Gastrocnemius medialis (tissue), 4 donors: Measurements from ENCODE around the gene CDK14. TPM values are rescaled to one million over a fixed set of nuclear protein-coding genes. Genes with fewer than 3 reads are reported as not detected.
A peak's percentile ranks its signal among the peaks of the same experiment; 100 is the strongest.
"Not testable (repeated sequence)": the region's sequence is repeated elsewhere in the genome, so short reads cannot be mapped to it uniquely, and the experiment has no call there.

Experiments
- ATAC-seq, 2 donors: fragments of 150-250 bp; one replicate each; pipeline ENCODE4 v1.9.1; 2016
- DNase-seq, 2 donors: peaks; one replicate each; pipeline ENCODE4 v3.0.0-alpha.2; 2019
- H3K27ac ChIP-seq, 4 donors: fragments of 200-600 bp; sonication (generic); 1 replicate in 1 of 4; 2 replicates in 3 of 4; pipeline ENCODE4 v1.5.1; 2016 to 2018; ENCODE audit warnings: mild to moderate bottlenecking in 2 of 4, moderate library complexity in 1 of 4
- H3K27me3 ChIP-seq, 3 donors: fragments of 200-600 bp; sonication (generic) in 2 of 3; 1 replicate in 1 of 3; 2 replicates in 2 of 3; pipeline versions ENCODE4 v1.5.1 to v1.6.0; 2016 to 2019; ENCODE audit warnings: mild to moderate bottlenecking in 1 of 3, moderate library complexity in 1 of 3
- H3K36me3 ChIP-seq, 2 donors: fragments of 200-600 bp; sonication (generic) in 1 of 2; one replicate each; pipeline ENCODE4 v1.5.1; 2017 to 2018
- H3K4me1 ChIP-seq, 2 donors: fragments of 200-600 bp; sonication (generic) in 1 of 2; one replicate each; pipeline ENCODE4 v1.5.1; 2016 to 2017; ENCODE audit warnings: mild to moderate bottlenecking in 2 of 2
- H3K4me3 ChIP-seq, 4 donors: fragments of 200-600 bp; sonication (generic) in 3 of 4; 1 replicate in 1 of 4; 2 replicates in 3 of 4; pipeline ENCODE4 v1.5.1; 2016 to 2019; ENCODE audit warnings: mild to moderate bottlenecking in 2 of 4
- H3K9me3 ChIP-seq, 3 donors: fragments of 200-600 bp; sonication (generic) in 2 of 3; 1 replicate in 1 of 3; 2 replicates in 2 of 3; pipeline ENCODE4 v1.5.1; 2016 to 2019
- CTCF ChIP-seq, 5 experiments: fragments of 450-650 bp in 3 of 5; fragments of 200-600 bp in 2 of 5; sonication (generic) in 2 of 5; IDR thresholded peaks in 4 of 5; conservative IDR thresholded peaks in 1 of 5; 1 replicate in 4 of 5; 2 replicates in 1 of 5; pipeline ENCODE4 v1.5.1; 2016 to 2019; ENCODE audit warnings: antibody characterized with exemption in 5 of 5, mild to moderate bottlenecking in 3 of 5, moderate library complexity in 3 of 5
- POLR2A ChIP-seq, 2 donors: fragments of 450-650 bp; IDR thresholded peaks; one replicate each; pipeline ENCODE4 v1.6.1; 2017; ENCODE audit warnings: antibody characterized with exemption in 2 of 2, mild to moderate bottlenecking in 2 of 2, moderate library complexity in 2 of 2
- in situ Hi-C, 4 donors: fragments of 200-750 bp; cut with MboI; loops; one replicate each; pipeline versions ENCODE4 v1.15.0 to v1.8.0; 2017; ENCODE audit warnings: low sequenced_read_pairs in 4 of 4
- intact Hi-C: fragments of 100-400 bp; cut with DNase I; formaldehyde crosslinking; loops from one replicate; pipeline ENCODE4 v1.15.1; 2023; ENCODE audit warnings: low total_unique reads
- total RNA-seq, 4 donors: library from RNA; depleted of rRNA; stranded (reverse); fragments of >200 nt; gene quantifications; one replicate each; pipeline versions ENCODE4 v1.1.0 to v1.2.3, GENCODE V29; 2016

Gene CDK14
- total RNA-seq, 4 donors from 2014 or later = 3.9 to 8.6 (median 7.3) TPM

GRCh38 chr7:90726623-90727022 is 130.5 kb downstream of the CDK14 start:
- Histone ChIP-seq H3K4me1 (peaks cover 12 to 20% of the 10 kb centered on the region in 2 donors), H3K27me3 (no peaks in the 10 kb centered on the region), H3K4me3 (no peak overlapping the region), H3K36me3 (no peaks in the 10 kb centered on the region), H3K9me3 (no peaks in the 10 kb centered on the region), H3K27ac (peak overlapping the region in 1 of 4 donors; percentile 8)
- ATAC-seq (no peak), DNase-seq (no peak)
- in situ Hi-C loops = no loop called here
- intact Hi-C loops = no loop called here
- no peak for TF ChIP-seq CTCF (IDR thresholded peaks at IDR 0.05 in 4 of 5, conservative IDR thresholded peaks at IDR 0.05 in 1 of 5)
- no peak for TF ChIP-seq POLR2A (IDR thresholded peaks at IDR 0.05)

- no peak for TF ChIP-seq CTCF (IDR thresholded peaks at IDR 0.05 in 4 of 5, conservative IDR thresholded peaks at IDR 0.05 in 1 of 5)
- TF ChIP-seq POLR2A (IDR thresholded peaks at IDR 0.05) = no peak
- no peak for ATAC-seq
- no peaks in the 10 kb centered on the region for H3K27me3 ChIP-seq
- no peak overlapping the region for H3K27ac ChIP-seq
- intact Hi-C loops = no loop called here
- no peaks in the 10 kb centered on the region for H3K9me3 ChIP-seq
- DNase-seq = no peak
- H3K36me3 ChIP-seq = no peaks in the 10 kb centered on the region
- no peak overlapping the region for H3K4me3 ChIP-seq
- H3K4me1 ChIP-seq = peaks cover 12 to 18% of the 10 kb centered on the region in 2 donors
- in situ Hi-C loops = no loop called here
These were observed 131.3 kb downstream of the CDK14 start for GRCh38 chr7:90727412-90727811.

GRCh38 chr7:90728568-90728967 is 132.4 kb downstream of the CDK14 start:
- TF ChIP-seq POLR2A (IDR thresholded peaks at IDR 0.05) (no peak), CTCF (IDR thresholded peaks at IDR 0.05 in 4 of 5, conservative IDR thresholded peaks at IDR 0.05 in 1 of 5) (no peak)
- DNase-seq = no peak
- Histone ChIP-seq H3K9me3 (no peaks in the 10 kb centered on the region), H3K4me3 (no peak overlapping the region), H3K4me1 (peaks cover 12 to 18% of the 10 kb centered on the region in 2 donors), H3K36me3 (no peaks in the 10 kb centered on the region), H3K27ac (no peak overlapping the region), H3K27me3 (no peaks in the 10 kb centered on the region)
- intact Hi-C loops = no loop called here
- in situ Hi-C loops = no loop called here
- no peak for ATAC-seq

- H3K27me3 ChIP-seq, in situ Hi-C loops, H3K4me1 ChIP-seq, H3K36me3 ChIP-seq, intact Hi-C loops, H3K9me3 ChIP-seq, H3K27ac ChIP-seq, ATAC-seq, H3K4me3 ChIP-seq, DNase-seq: not testable (repeated sequence)
These were observed 139.6 kb downstream of the CDK14 start for GRCh38 chr7:90735611-90736280.

GRCh38 chr7:90736316-90736715 is 140.2 kb downstream of the CDK14 start:
- no peak for TF ChIP-seq CTCF (IDR thresholded peaks at IDR 0.05 in 4 of 5, conservative IDR thresholded peaks at IDR 0.05 in 1 of 5)
- TF ChIP-seq POLR2A (IDR thresholded peaks at IDR 0.05) = no peak
- Histone ChIP-seq H3K4me3 (no peak overlapping the region), H3K9me3 (no peaks in the 10 kb centered on the region), H3K4me1 (peaks cover 0 to 8% of the 10 kb centered on the region in 2 donors), H3K27me3 (no peaks in the 10 kb centered on the region), H3K27ac (no peak overlapping the region), H3K36me3 (peaks cover 0 to 10% of the 10 kb centered on the region in 2 donors)
- ATAC-seq = no peak
- DNase-seq = no peak
- in situ Hi-C loops = no loop called here
- intact Hi-C loops = no loop called here
